Progenitor cell of endocrine pancreas (in vitro differentiated cells): Measurements from ENCODE around the gene RGS7. TPM values are rescaled to one million over a fixed set of nuclear protein-coding genes. Genes with fewer than 3 reads are reported as not detected.

ENCODE experiments used
- DNase-seq: peaks from one replicate; pipeline ENCODE4 v3.0.0; 2021; ENCODE audit warnings: low spot score; ENCODE audit not compliant: unreplicated experiment
- H3K27ac Mint-ChIP-seq: 2 replicates; pipeline ENCODE4 v1.8.0; 2021; ENCODE audit warnings: mild to moderate bottlenecking, moderate library complexity, mixed read lengths
- H3K27me3 Mint-ChIP-seq: 2 replicates; pipeline ENCODE4 v1.8.0; 2021; ENCODE audit warnings: mixed read lengths
- H3K36me3 Mint-ChIP-seq: 2 replicates; pipeline ENCODE4 v1.8.0; 2022; ENCODE audit warnings: mixed read lengths; ENCODE audit not compliant: insufficient read depth
- H3K4me1 Mint-ChIP-seq: 2 replicates; pipeline ENCODE4 v1.8.0; 2021; ENCODE audit warnings: low read depth, mixed read lengths
- H3K4me3 Mint-ChIP-seq: 2 replicates; pipeline ENCODE4 v1.8.0; 2021; ENCODE audit warnings: low read depth, mild to moderate bottlenecking, moderate library complexity, mixed read lengths
- H3K9me3 Mint-ChIP-seq: 2 replicates; pipeline ENCODE4 v1.8.0; 2021; ENCODE audit warnings: low read depth, mixed read lengths
- CTCF ChIP-seq: fragments of 200-600 bp; sonication (generic); IDR thresholded peaks from one replicate; pipeline ENCODE4 v1.5.0; 2021; ENCODE audit warnings: antibody characterized with exemption, mild to moderate bottlenecking; ENCODE audit not compliant: unreplicated experiment
- total RNA-seq: library from RNA; stranded (reverse); gene quantifications from 2 replicates; pipeline ENCODE4 v1.2.1, GENCODE V29; 2021

Gene RGS7
- total RNA-seq, 1 donor from 2014 or later, result 2.4 TPM

GRCh38 chr1:240803151-240803550 is 553.9 kb downstream of the RGS7 start:
- H3K36me3 Mint-ChIP-seq, result no peaks in the 10 kb centered on the region
- TF ChIP-seq CTCF, result no peak
- no peak overlapping the region for H3K27ac Mint-ChIP-seq
- no peaks in the 10 kb centered on the region for H3K27me3 Mint-ChIP-seq
- H3K4me1 Mint-ChIP-seq, result no peaks in the 10 kb centered on the region
- no peaks in the 10 kb centered on the region for H3K9me3 Mint-ChIP-seq
- no peak for DNase-seq
- no peak overlapping the region for H3K4me3 Mint-ChIP-seq

GRCh38 chr1:240802271-240802670 is 554.7 kb downstream of the RGS7 start:
- no peak for DNase-seq
- H3K4me1 Mint-ChIP-seq, result no peaks in the 10 kb centered on the region
- no peak for TF ChIP-seq CTCF
- H3K36me3 Mint-ChIP-seq, result no peaks in the 10 kb centered on the region
- H3K9me3 Mint-ChIP-seq, result no peaks in the 10 kb centered on the region
- H3K27me3 Mint-ChIP-seq, result no peaks in the 10 kb centered on the region
- no peak overlapping the region for H3K27ac Mint-ChIP-seq
- no peak overlapping the region for H3K4me3 Mint-ChIP-seq

GRCh38 chr1:240801442-240801841 is 555.6 kb downstream of the RGS7 start:
- TF ChIP-seq CTCF, result no peak
- Mint-ChIP-seq H3K36me3 (no peaks in the 10 kb centered on the region), H3K9me3 (no peaks in the 10 kb centered on the region), H3K4me3 (no peak overlapping the region), H3K4me1 (peaks cover 3% of the 10 kb centered on the region), H3K27ac (no peak overlapping the region), H3K27me3 (no peaks in the 10 kb centered on the region)
- DNase-seq, result no peak

GRCh38 chr1:240800291-240800690 is 556.7 kb downstream of the RGS7 start:
- Mint-ChIP-seq H3K27me3 (no peaks in the 10 kb centered on the region), H3K36me3 (no peaks in the 10 kb centered on the region), H3K9me3 (no peaks in the 10 kb centered on the region), H3K4me1 (peaks cover 3% of the 10 kb centered on the region), H3K27ac (no peak overlapping the region), H3K4me3 (no peak overlapping the region)
- DNase-seq, result no peak
- no peak for TF ChIP-seq CTCF

- no peak for DNase-seq
- H3K4me3 Mint-ChIP-seq, result no peak overlapping the region
- peaks cover 3% of the 10 kb centered on the region for H3K4me1 Mint-ChIP-seq
- H3K9me3 Mint-ChIP-seq, result no peaks in the 10 kb centered on the region
- no peaks in the 10 kb centered on the region for H3K27me3 Mint-ChIP-seq
- H3K27ac Mint-ChIP-seq, result no peak overlapping the region
- no peak for TF ChIP-seq CTCF
- no peaks in the 10 kb centered on the region for H3K36me3 Mint-ChIP-seq
Observed at GRCh38 chr1:240797050-240797449, 560.0 kb downstream of the RGS7 start.
